GM18951 (cell line): ENCODE data around the gene GRK3.

Experiments used
- POLR2A ChIP-seq: IDR thresholded peaks from 4 replicates; pipeline ENCODE4 v1.6.1; 2011; ENCODE audit warnings: mild to moderate bottlenecking; ENCODE audit not compliant: insufficient read length, insufficient read depth; ENCODE audit errors: extremely low read depth
- in situ Hi-C: fragments of 300-500 bp; cut with MboI; formaldehyde crosslinking; loops from one replicate; pipeline ENCODE4 v1.12.0; 2022; ENCODE audit warnings: low sequenced_read_pairs, mixed read lengths, inconsistent platforms; ENCODE audit not compliant: unreplicated experiment

Gene GRK3

DNA sequence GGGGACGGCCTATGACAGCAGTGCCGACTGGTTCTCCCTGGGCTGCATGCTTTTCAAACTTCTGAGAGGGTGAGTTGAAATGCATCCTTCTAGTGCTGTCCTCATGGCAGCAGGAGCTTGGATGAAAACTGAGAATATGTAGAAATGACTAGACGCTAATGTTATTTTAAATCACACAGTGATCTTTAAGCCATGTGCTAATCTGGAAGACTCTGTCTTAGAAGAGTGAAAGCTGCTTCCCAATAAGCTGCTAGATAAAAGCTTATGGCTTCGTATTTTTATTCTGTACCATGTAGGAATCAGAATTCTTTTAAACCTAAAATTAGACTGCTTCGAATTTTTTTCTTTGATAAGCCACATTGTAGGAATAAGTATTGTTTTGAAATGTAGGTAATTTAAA, 130.7 kb downstream of the GRK3 start:
- in situ Hi-C loops: no loop called here
- no peak for TF ChIP-seq POLR2A

DNA sequence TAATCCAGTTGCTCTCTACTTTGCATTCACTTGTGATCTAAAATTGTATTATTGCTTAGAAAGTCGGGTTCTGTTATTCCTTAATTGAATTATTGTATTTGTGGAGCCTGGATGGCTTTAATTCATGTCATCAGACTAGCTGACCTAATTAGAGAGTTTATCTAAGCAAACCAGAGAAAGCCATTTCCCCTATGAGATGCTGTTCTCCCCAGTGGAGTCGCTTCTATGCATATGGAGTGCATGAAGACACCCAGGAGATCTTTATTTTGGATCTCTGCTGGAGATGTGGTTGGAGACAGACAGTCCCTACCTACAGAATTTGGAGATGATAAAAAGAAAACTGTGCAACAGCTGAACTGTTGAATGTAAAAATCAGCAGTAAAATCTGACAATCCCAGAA, 132.3 kb downstream of the GRK3 start:
- no peak for TF ChIP-seq POLR2A
- in situ Hi-C loops: no loop called here

DNA sequence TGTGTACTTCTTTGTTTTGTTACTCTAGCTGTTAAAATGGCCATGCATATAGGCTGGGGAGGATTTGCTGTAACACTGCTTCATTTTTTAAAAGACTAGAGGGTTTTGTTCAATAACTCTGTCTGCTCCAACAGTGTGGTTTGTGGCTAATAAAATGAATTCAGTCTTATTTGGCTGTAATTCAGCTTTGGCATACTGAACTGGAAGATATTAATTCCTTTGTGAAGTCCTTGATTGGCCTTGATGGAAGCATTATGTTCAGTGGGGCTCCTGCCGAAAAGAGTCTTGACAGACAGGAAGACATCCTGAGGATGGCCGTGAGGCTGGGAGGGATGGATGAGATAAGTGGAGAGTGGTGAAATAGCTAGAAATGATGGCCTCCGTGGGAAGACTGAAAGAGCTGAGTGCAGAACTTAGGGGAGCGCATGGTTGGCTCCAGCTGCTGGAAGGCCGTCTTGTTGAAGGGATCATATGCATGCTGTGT, 132.7 kb downstream of the GRK3 start:
- no peak for TF ChIP-seq POLR2A
- in situ Hi-C loops: no loop called here

DNA sequence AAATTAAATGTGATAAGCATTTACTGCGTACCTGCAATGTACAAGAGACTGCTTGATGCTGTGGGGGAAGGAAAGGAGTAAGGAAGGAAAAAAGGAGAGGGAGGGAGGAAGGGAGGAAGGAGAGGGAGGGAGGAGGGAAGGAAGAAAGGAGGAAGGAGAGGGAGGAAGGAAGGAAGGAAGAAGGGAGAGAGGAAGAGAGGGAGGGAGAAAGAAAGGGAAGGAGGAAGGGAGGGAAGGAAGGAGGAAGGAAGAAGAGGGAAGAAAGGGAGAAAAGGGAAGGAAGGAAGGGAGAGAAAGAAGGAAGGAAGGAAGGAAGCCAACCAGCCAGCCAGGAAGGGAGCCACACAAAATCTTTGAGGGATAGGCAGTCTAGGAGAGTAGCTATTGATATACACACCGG, 133.5 kb downstream of the GRK3 start:
- no peak for TF ChIP-seq POLR2A
- in situ Hi-C loops: no loop called here

DNA sequence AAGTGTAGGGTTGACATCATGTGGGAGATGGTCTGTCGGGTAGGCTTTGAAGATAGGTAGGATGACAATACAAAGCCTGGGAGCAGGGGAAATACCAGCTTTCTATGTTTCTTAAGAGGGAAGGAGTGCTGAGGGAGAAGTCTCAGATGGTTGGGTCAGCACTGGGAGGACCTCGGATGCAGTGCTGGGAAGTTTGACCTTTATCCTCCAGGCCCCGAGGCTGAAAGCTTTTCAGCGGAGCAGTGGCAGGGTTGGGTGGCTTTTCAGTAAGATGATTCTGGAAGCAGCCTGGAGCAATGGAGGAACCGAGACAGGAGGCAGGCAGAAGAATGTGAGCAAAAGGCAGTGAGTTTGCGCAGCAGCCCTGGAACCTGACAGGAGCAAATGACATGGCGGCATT, 134.0 kb downstream of the GRK3 start:
- TF ChIP-seq POLR2A: no peak
- in situ Hi-C loops: no loop called here

DNA sequence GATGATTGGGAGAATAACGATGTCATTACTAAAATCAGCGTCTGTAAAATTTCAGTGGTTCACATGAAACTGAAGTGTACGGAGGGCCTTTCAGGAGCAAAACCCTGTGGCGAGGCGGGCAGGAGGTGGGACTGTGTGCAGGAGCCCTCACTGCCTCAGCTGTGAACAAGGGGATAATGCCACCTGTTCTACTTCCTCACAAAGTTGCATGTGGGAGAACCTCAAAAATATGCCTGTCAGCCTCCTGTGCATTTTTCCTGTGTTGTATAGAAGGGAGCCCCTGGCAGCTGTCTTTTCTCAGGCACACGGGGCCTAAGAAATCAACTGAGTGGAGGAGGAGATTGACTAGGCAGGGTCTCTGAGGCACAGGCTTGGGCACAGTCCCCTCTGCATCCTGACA, 134.5 kb downstream of the GRK3 start:
- no peak for TF ChIP-seq POLR2A
- in situ Hi-C loops: no loop called here

DNA sequence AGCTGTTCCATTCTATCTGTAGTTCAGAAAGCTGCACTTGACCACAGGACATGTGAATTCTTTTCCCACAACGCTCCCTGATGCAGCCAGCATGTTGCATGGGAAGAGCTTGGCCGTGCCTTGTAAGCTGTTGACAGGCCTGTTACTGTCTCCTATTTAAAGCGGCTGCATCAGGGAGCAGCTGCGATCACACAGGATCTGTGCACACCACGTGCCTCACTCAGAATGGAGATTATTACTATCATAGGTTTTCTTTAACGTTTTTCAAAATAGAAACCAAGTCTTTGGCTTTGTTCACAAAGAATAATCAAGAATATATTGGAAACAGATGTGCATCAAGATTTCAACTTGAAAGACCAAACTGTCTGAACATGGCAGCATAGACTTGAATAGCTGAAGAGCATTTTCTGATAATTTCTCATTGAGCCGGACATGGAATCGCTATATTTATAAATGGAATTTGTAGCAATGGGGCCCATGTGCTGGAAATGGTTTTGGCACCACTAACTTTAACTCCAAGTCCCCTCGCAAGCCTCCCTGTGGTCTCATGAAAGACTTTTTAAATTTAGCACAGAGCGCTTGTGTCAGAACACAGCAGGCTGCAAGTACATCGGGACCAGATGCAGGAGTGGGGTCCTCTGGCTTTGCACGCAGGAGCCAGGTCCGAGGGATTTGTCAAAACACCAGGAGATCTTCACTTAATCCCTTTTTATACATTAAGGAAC, 136.7 kb downstream of the GRK3 start:
- in situ Hi-C loops: loop anchor here (10.0 kb wide), 2 partner anchors 146 to 236 kb away; no protein-coding TSS in a partner anchor
- TF ChIP-seq POLR2A: no peak

DNA sequence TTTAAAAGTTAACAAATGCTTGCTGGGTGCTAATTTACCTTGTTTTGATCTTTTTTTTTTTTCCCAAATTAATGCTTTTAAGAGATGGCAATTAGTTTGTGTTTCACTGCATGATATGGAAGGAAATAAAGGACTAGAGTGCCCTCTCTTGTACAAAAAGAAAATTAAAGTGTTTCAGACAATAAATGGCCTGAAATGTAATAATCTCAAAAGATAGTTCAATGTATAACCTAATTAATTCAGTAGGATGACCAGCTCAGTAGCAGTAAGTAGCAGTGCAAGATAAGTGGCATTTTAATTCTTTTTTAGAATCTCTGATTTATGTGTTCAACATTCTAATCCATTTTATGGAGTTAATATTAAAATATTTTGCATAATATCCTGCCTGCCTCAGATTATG, 137.6 kb downstream of the GRK3 start:
- in situ Hi-C loops: loop anchor here (10.0 kb wide), 2 partner anchors 147 to 237 kb away; no protein-coding TSS in a partner anchor
- TF ChIP-seq POLR2A: no peak

DNA sequence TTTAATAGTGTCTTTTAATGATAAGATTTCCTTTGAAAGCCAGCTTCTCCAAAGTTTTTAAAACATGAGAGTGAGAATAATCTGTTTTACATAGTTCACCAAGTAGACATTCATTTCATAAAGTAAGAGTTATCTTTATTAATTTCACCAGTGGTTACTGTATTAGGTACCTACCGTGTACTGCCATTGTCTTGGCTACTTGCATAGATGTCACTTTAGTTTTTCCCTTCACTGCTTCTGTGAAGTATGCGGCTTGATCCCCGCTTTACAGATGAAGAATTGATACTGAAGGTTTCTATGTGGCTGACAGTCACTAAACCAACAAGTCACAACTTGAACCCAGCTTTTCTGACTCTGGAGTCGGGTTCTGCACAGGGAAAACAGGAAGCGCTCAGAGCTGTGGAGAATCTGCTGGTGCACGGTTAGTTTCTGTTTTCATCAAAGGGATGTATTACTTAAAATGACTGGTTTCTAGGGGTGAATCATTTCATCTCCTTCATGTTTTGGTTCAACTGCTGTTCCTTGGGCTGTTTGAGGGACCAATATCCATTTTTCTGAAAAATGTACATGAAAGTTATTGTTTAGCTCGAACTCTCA, 138.2 kb downstream of the GRK3 start:
- in situ Hi-C loops: loop anchor here (10.0 kb wide), 2 partner anchors 148 to 238 kb away; no protein-coding TSS in a partner anchor
- no peak for TF ChIP-seq POLR2A

DNA sequence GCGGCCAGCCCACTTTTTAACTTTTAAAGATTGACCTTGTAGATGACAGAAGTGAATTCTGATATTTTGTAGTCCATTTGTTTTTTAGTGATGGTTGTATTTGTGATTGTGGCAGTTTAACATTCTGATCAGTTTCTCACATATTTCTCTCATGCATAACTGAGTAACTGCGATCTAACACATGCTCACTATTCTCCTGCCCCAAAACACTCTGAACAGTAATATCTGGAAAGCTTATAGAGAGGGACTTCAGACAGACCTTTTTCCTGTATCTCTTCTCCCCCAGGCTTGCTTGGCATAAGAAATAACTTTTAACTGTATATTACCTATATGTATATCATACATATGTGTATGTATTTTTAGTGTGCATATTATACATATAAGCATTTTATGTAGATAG, 140.2 kb downstream of the GRK3 start:
- in situ Hi-C loops: loop anchor here (10.0 kb wide), 2 partner anchors 150 to 240 kb away; no protein-coding TSS in a partner anchor
- no peak for TF ChIP-seq POLR2A

DNA sequence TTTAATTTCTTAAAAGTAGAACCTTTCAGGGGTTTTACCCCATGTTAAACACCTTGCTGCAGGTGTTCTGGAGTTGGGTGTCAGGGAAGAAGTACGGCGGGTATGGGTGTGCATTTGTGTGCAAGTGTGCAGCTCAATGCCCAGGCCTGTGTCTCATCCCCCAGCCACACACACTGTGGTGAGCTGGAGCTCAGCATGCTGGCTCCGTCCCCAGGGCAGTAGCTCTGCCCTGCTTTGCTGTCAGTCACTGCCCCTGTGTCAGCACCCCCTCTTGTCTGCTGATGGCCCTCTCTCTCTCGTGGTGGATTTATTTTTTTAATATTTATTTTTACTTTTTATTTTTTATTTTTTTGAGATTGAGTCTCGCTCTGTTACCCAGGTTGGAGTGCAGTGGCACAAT, 141.7 kb downstream of the GRK3 start:
- in situ Hi-C loops: loop anchor here (10.0 kb wide), 2 partner anchors 151 to 241 kb away; no protein-coding TSS in a partner anchor

DNA sequence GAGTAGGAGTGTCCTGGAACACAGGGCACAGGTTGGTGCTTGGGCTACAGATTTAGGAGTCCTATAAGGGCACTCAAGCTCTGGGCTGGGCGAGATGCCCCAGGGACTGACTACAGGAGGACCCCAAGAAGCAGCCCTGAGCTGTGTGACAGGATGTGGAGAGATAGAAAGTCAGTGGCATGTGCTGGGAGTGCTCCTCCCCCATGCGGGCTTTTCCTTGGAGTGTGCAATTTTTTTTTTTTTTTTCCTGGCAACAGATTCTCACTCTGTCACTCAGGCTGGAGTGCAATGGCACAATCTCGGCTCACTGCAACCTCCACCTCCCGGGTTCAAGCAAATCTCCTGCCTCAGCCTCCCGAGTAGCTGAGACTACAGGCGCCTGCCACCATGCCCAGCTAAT, 144.0 kb downstream of the GRK3 start:
- in situ Hi-C loops: loop anchor here (10.0 kb wide), 2 partner anchors 154 to 244 kb away; no protein-coding TSS in a partner anchor

More for the DNA sequence above, 141.7 kb downstream of the GRK3 start:
- no peak for TF ChIP-seq POLR2A

DNA sequence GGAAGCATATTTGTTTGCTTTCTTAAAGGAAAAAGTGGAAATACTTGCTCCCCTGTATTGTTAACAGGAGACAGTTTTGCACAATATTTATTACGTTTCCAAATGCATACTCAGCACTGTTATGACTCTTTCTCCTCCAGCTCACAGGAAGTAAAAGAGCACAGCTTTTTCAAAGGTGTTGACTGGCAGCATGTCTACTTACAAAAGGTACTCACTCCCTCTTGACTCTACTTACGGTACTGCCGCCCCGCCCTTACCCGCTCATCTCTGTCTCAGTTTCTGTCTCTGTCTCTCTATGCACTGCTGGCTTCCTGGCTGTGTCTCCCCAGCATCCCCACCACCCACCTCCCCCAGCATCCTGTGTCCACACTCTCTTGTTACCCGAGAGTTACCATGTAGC, 145.3 kb downstream of the GRK3 start:
- no peak for TF ChIP-seq POLR2A
- in situ Hi-C loops: loop anchor here (10.0 kb wide), 2 partner anchors 155 to 245 kb away; no protein-coding TSS in a partner anchor

DNA sequence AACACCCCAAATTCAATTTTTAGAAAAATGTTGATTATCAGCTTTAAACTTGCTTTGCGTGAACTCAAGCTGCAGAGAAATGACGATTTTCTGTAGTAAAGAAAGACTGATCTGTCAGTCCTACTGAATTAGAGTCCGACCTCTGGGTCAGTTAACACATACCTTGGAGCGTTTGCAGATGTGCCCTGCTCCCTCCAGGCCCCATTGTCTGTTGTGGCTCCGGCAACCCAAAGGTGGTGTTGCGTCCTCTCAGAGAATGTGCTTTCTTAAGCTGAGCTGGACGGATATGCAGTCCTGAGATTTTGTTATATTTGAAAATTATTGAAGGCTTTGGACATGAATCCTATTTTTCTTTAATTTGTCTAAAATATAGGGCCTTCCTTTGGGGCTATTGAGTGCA, 146.0 kb downstream of the GRK3 start:
- TF ChIP-seq POLR2A: no peak
- in situ Hi-C loops: no loop called here
